ENCODE data around the gene CDC42SE2. TPM values are rescaled to one million over a fixed set of nuclear protein-coding genes. Genes with fewer than 3 reads are reported as not detected.

The CDC42SE2 gene
- polyA plus RNA-seq, 1 experiment = 27.4 TPM

DNA sequence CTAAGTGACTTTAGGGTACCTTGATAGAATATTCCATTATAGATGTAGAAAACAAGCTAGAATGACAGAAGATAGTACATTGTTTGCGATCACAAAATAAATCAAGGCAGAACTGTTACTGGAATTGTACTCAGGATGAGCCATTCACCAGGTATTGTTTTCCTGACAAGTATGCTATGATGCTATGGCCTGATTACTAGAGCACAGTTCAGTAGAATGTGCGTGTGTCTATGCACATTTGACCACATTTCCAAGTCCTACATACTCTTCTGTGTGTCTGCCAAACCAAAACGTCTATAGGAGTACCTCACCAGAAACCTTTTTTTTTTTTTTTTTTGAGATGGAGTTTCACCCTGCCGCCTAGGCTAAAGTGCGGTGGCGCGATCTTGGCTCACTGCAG lies 43.3 kb upstream of the CDC42SE2 start:
- ChIA-PET CTCF (no interaction called here), POLR2A (no interaction called here)
- DNase-seq (ENCODE audit: low read depth, low spot score) = no peak

DNA sequence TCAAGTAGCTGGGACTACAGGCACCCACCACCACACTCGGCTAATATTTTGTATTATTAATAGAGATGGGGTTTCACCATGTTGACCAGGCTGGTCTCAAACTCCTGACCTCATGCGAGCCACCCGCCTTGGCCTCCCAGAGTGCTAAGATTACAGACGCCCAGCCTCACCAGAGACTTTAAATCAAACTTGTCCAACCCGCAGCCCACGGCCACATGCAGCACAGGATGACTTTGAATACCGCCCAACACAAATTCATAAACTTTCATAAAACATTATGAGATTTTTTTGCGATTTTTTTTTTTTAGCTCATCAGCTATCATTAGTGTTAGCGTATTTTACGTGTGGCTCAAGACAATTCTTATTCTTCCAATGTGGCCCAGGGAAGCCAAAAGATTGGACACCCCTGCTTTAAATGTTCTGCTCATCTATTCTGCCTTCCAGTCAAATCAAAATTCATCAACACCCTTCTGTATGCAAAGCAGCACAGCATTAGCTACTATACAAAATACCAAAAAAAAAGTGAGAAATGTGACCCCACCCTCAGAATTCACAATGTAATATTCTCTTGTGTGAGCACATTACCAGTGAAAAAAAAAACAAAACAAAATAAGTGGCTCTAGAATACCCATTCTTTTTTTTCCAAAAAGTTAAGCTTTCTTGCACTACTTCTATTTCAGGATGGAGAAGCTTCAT lies 42.7 kb upstream of the CDC42SE2 start:
- ChIA-PET POLR2A (interaction anchor here (0.7 to 2.0 kb wide), 3 partner anchors 8 to 42 kb away, joined by 3 to 7 read pairs (median 3); partner anchors contain the start of gene CDC42SE2), CTCF (interaction anchor here (0.5 to 0.6 kb wide), 3 partner anchors 17 to 36 kb away, joined by 3 read pairs; no protein-coding TSS in a partner anchor)
- TF ChIP-seq, protein P1, sequence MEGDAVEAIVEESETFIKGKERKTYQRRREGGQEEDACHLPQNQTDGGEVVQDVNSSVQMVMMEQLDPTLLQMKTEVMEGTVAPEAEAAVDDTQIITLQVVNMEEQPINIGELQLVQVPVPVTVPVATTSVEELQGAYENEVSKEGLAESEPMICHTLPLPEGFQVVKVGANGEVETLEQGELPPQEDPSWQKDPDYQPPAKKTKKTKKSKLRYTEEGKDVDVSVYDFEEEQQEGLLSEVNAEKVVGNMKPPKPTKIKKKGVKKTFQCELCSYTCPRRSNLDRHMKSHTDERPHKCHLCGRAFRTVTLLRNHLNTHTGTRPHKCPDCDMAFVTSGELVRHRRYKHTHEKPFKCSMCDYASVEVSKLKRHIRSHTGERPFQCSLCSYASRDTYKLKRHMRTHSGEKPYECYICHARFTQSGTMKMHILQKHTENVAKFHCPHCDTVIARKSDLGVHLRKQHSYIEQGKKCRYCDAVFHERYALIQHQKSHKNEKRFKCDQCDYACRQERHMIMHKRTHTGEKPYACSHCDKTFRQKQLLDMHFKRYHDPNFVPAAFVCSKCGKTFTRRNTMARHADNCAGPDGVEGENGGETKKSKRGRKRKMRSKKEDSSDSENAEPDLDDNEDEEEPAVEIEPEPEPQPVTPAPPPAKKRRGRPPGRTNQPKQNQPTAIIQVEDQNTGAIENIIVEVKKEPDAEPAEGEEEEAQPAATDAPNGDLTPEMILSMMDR (IDR thresholded peaks at IDR 0.05; ENCODE audit: low read depth, low read length) = no peak

More for the DNA sequence above, 43.3 kb upstream of the CDC42SE2 start:
- TF ChIP-seq, protein P1 (IDR thresholded peaks at IDR 0.05; ENCODE audit: low read depth, low read length) = no peak
- Histone ChIP-seq H3K27ac (ENCODE audit: low read depth, low read length) (no peak overlapping the region), H3K4me3 (ENCODE audit: low read depth, low read length) (no peak overlapping the region), H3K9me3 (ENCODE audit: control insufficient read depth, insufficient read depth, low read length) (no peaks in the 10 kb centered on the region), H3K27me3 (ENCODE audit: control insufficient read depth, insufficient read depth, low read length) (no peaks in the 10 kb centered on the region)

DNA sequence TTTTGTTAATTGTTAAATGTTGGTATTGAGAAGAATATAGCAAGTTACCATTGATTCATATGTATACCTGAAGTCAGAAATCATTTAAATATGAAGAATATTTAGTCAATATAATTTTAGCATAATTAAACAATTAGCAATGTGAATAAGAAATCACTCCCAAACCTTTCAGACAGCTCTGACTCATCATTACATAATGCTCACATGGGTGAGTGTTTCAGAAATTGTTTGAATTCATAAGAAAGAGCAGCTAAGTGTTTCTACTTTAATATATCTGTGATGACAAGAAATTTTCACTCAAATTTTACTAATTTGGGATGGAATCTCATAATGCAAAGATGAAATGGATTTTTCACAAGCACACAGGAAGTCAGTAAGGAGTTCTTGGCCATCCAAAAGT lies 42.0 kb upstream of the CDC42SE2 start:
- ChIA-PET CTCF (interaction anchor here (0.5 to 0.6 kb wide), 4 partner anchors 18 to 41 kb away, joined by 3 to 4 read pairs (median 3); no protein-coding TSS in a partner anchor), POLR2A (interaction anchor here (0.7 to 2.0 kb wide), 3 partner anchors 9 to 42 kb away, joined by 3 to 7 read pairs (median 3); partner anchors contain the start of gene CDC42SE2)
- no peak overlapping the region for H3K4me3 ChIP-seq (ENCODE audit: low read depth, low read length)
- DNase-seq (ENCODE audit: low read depth, low spot score) = no peak
- TF ChIP-seq, protein P1 (IDR thresholded peaks at IDR 0.05; ENCODE audit: low read depth, low read length) = no peak
- H3K27me3 ChIP-seq (ENCODE audit: control insufficient read depth, insufficient read depth, low read length) = no peaks in the 10 kb centered on the region
- no peak overlapping the region for H3K27ac ChIP-seq (ENCODE audit: low read depth, low read length)
- H3K9me3 ChIP-seq (ENCODE audit: control insufficient read depth, insufficient read depth, low read length) = no peaks in the 10 kb centered on the region

More for the DNA sequence above, 42.7 kb upstream of the CDC42SE2 start:
- Histone ChIP-seq H3K4me3 (ENCODE audit: low read depth, low read length) (no peak overlapping the region), H3K9me3 (ENCODE audit: control insufficient read depth, insufficient read depth, low read length) (no peaks in the 10 kb centered on the region), H3K27ac (ENCODE audit: low read depth, low read length) (no peak overlapping the region), H3K27me3 (ENCODE audit: control insufficient read depth, insufficient read depth, low read length) (no peaks in the 10 kb centered on the region)
- no peak for DNase-seq (ENCODE audit: low read depth, low spot score)

DNA sequence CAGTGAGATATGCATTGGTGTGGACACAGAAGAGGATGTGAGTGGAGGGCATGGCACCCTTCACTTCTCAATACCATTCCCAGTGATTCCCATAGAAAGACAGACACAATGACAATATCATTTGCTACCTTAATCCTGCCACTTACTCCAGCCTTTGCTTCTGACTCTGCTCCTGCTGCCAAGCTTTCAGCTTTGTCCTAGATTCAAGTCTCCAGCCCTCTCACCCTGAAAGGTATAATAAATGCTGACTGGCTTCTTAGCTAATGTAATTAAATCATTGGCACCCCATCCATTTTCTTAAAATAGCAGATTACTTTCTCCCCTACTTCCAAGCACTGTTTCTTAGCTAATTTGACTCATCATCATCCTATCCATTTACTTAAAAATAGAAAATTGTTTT lies 41.1 kb upstream of the CDC42SE2 start:
- no peak overlapping the region for H3K4me3 ChIP-seq (ENCODE audit: low read depth, low read length)
- DNase-seq (ENCODE audit: low read depth, low spot score) = no peak
- CTCF ChIA-PET = no interaction called here
- TF ChIP-seq, protein P1 (IDR thresholded peaks at IDR 0.05; ENCODE audit: low read depth, low read length) = no peak
- POLR2A ChIA-PET = interaction anchor here (2.0 kb wide), 1 partner anchor 41 kb away, joined by 7 read pairs; the partner anchor contains the start of gene CDC42SE2
- no peaks in the 10 kb centered on the region for H3K27me3 ChIP-seq (ENCODE audit: control insufficient read depth, insufficient read depth, low read length)
- H3K9me3 ChIP-seq (ENCODE audit: control insufficient read depth, insufficient read depth, low read length) = no peaks in the 10 kb centered on the region
- no peak overlapping the region for H3K27ac ChIP-seq (ENCODE audit: low read depth, low read length)

DNA sequence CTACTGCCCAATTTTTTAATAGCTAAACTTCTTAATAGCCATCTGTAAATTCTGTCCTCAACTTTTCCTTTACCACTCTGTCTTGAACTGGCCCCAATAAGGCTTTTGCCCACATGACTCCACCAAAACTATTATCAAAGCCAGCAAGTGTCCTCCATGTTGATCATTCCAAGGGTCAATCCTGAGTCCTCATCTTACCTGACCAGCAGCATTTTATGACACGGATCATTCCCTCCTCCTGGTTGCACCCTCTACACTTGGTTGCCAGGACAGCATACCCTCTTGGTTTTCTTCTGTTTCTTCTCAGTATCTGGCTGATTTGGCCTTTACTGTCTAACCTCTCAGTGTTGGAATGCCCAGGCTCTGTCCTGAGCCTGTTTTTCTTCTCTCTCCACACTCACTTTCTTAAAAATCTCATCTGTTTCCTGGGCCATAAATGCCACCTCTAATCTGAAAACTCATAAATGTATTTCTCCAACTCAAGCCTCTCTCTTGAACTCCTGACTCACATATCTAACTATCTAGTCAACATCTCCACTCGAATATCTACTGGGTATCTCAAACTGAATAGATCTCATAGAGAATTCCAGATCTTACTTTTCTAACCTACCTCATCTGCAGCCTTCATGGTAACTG lies 40.0 kb upstream of the CDC42SE2 start:
- TF ChIP-seq, protein P1 (IDR thresholded peaks at IDR 0.05; ENCODE audit: low read depth, low read length) = no peak
- ChIA-PET POLR2A (no interaction called here), CTCF (no interaction called here)
- Histone ChIP-seq H3K4me3 (ENCODE audit: low read depth, low read length) (no peak overlapping the region), H3K27me3 (ENCODE audit: control insufficient read depth, insufficient read depth, low read length) (no peaks in the 10 kb centered on the region), H3K9me3 (ENCODE audit: control insufficient read depth, insufficient read depth, low read length) (no peaks in the 10 kb centered on the region), H3K27ac (ENCODE audit: low read depth, low read length) (no peak overlapping the region)
- DNase-seq (ENCODE audit: low read depth, low spot score) = no peak
